Breast epithelium (tissue), 4 donors: Measurements from ENCODE around the gene TEAD1. TPM values are rescaled to one million over a fixed set of nuclear protein-coding genes. Genes with fewer than 3 reads are reported as not detected.

Experiments used
- DNase-seq, 2 donors: peaks; one replicate each; pipeline ENCODE4 v3.0.0-alpha.2; 2019; ENCODE audit warnings: low spot score in 2 of 2
- H3K27ac ChIP-seq, 2 donors: fragments of 200-600 bp; sonication (generic) in 1 of 2; one replicate each; pipeline ENCODE4 v1.5.1; 2016 to 2019; ENCODE audit warnings: mild to moderate bottlenecking in 1 of 2
- H3K27me3 ChIP-seq, 2 donors: fragments of 200-600 bp; sonication (generic) in 1 of 2; one replicate each; pipeline versions ENCODE4 v1.5.1 to v1.6.0; 2017 to 2019; ENCODE audit warnings: control low read depth in 1 of 2, mild to moderate bottlenecking in 1 of 2
- H3K36me3 ChIP-seq: fragments of 200-600 bp; one replicate; pipeline ENCODE4 v1.5.1; 2019
- H3K4me1 ChIP-seq, 2 donors: fragments of 200-600 bp; sonication (generic); one replicate each; pipeline ENCODE4 v1.5.1; 2016 to 2019; ENCODE audit warnings: control low read depth in 1 of 2
- H3K4me3 ChIP-seq, 3 donors: fragments of 200-600 bp; sonication (generic); 1 replicate in 2 of 3; 2 replicates in 1 of 3; pipeline ENCODE4 v1.5.1; 2016 to 2019; ENCODE audit warnings: mild to moderate bottlenecking in 3 of 3, moderate library complexity in 2 of 3
- H3K9me3 ChIP-seq, 2 donors: fragments of 200-600 bp; sonication (generic) in 1 of 2; one replicate each; pipeline ENCODE4 v1.5.1; 2016 to 2019; ENCODE audit warnings: control low read depth in 1 of 2
- POLR2A ChIP-seq: fragments of 450-650 bp; IDR thresholded peaks from one replicate; pipeline ENCODE4 v1.6.1; 2016; ENCODE audit warnings: antibody characterized with exemption, mild to moderate bottlenecking, moderate library complexity
- POLR2AphosphoS5 ChIP-seq, 3 donors: sonication (generic); formaldehyde crosslinking; IDR thresholded peaks; one replicate each; pipeline ENCODE4 v1.6.1; 2017; ENCODE audit warnings: antibody characterized with exemption in 3 of 3
- intact Hi-C: fragments of 100-400 bp; cut with DNase I; formaldehyde crosslinking; loops from one replicate; pipeline ENCODE4 v1.15.1; 2023; ENCODE audit warnings: low total_unique reads
- total RNA-seq, 3 donors: library from RNA; depleted of rRNA; stranded (reverse); fragments of >200 nt; gene quantifications; one replicate each; pipeline ENCODE4 v1.1.0, GENCODE V29; 2016
- TF ChIP-seq, protein P1 (sequence below), 3 donors: fragments of 450-650 bp; IDR thresholded peaks; one replicate each; pipeline ENCODE4 v1.5.1; 2016 to 2017; ENCODE audit warnings: antibody characterized with exemption in 3 of 3, mild to moderate bottlenecking in 3 of 3, moderate library complexity in 3 of 3

Gene TEAD1
- total RNA-seq, 3 donors from 2014 or later = 67.8 to 110 (median 80.1) TPM

DNA sequence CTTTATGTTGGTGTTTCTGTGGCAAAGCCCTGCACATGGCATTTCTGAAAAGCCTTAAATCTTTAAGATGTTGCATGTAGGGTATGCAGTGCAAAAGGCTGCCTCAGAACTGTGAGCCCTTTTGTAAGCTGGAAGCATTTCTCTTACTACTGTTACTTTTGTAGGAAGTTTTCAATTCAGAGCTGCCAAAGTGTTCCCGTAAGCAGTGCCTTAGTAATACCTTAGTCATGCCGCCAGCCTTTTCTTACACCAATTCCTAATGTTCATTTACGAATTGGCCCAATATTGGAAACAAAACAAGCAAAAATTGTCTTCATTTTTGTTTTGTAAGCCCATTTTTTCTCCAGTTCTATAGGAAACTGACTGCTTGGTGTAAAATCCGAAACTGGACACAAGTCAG lies 267.4 kb downstream of the TEAD1 start:
- H3K4me3 ChIP-seq = no peak overlapping the region
- H3K27me3 ChIP-seq = no peaks in the 10 kb centered on the region
- no peaks in the 10 kb centered on the region for H3K36me3 ChIP-seq
- intact Hi-C loops = no loop called here
- H3K4me1 ChIP-seq = no peaks in the 10 kb centered on the region
- no peak for DNase-seq
- H3K27ac ChIP-seq = no peak overlapping the region
- no peak for TF ChIP-seq POLR2A
- TF ChIP-seq POLR2AphosphoS5 (IDR thresholded peaks at IDR 0.05) = no peak
- TF ChIP-seq, protein P1, sequence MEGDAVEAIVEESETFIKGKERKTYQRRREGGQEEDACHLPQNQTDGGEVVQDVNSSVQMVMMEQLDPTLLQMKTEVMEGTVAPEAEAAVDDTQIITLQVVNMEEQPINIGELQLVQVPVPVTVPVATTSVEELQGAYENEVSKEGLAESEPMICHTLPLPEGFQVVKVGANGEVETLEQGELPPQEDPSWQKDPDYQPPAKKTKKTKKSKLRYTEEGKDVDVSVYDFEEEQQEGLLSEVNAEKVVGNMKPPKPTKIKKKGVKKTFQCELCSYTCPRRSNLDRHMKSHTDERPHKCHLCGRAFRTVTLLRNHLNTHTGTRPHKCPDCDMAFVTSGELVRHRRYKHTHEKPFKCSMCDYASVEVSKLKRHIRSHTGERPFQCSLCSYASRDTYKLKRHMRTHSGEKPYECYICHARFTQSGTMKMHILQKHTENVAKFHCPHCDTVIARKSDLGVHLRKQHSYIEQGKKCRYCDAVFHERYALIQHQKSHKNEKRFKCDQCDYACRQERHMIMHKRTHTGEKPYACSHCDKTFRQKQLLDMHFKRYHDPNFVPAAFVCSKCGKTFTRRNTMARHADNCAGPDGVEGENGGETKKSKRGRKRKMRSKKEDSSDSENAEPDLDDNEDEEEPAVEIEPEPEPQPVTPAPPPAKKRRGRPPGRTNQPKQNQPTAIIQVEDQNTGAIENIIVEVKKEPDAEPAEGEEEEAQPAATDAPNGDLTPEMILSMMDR (IDR thresholded peaks at IDR 0.05) = no peak
- no peaks in the 10 kb centered on the region for H3K9me3 ChIP-seq

DNA sequence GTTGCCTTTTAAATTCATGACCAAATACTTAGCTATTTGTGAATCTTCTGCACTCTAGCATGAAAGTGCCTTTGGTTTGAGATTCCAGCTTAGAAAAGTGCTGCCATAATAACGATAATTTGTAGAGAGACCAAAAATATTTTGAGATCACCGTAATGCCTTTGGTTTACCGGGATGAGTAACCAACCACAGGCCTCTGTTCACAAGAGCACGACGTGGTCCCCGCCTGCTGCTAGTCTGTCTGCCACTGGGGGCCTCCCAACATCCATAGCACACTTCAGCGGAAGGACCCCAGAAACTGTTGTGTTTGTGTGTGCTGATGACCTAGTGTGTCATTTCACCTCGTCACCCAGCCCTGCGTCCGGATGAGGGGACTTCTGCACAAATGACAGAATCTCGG lies 267.9 kb downstream of the TEAD1 start:
- Histone ChIP-seq H3K36me3 (no peaks in the 10 kb centered on the region), H3K9me3 (no peaks in the 10 kb centered on the region), H3K27me3 (no peaks in the 10 kb centered on the region), H3K27ac (no peak overlapping the region), H3K4me3 (no peak overlapping the region), H3K4me1 (no peaks in the 10 kb centered on the region)
- intact Hi-C loops = no loop called here
- no peak for DNase-seq
- TF ChIP-seq POLR2AphosphoS5 (IDR thresholded peaks at IDR 0.05) (no peak), POLR2A (no peak)
- TF ChIP-seq, protein P1 (IDR thresholded peaks at IDR 0.05) = no peak

GRCh38 chr11:12943311-12943710 lies 269.1 kb downstream of the TEAD1 start:
- Histone ChIP-seq H3K4me1 (no peaks in the 10 kb centered on the region), H3K36me3 (no peaks in the 10 kb centered on the region), H3K27ac (no peak overlapping the region), H3K27me3 (no peaks in the 10 kb centered on the region), H3K9me3 (no peaks in the 10 kb centered on the region), H3K4me3 (no peak overlapping the region)
- TF ChIP-seq POLR2A (no peak), POLR2AphosphoS5 (IDR thresholded peaks at IDR 0.05) (no peak)
- TF ChIP-seq, protein P1 (IDR thresholded peaks at IDR 0.05) = no peak
- no peak for DNase-seq
- intact Hi-C loops = no loop called here

- no peaks in the 10 kb centered on the region for H3K9me3 ChIP-seq
- TF ChIP-seq POLR2A (no peak), POLR2AphosphoS5 (IDR thresholded peaks at IDR 0.05) (no peak)
- no peaks in the 10 kb centered on the region for H3K4me1 ChIP-seq
- no peak for DNase-seq
- no peaks in the 10 kb centered on the region for H3K27me3 ChIP-seq
- no peaks in the 10 kb centered on the region for H3K36me3 ChIP-seq
- intact Hi-C loops = no loop called here
- no peak overlapping the region for H3K4me3 ChIP-seq
- H3K27ac ChIP-seq = no peak overlapping the region
Observed at GRCh38 chr11:12944889-12945288, 270.7 kb downstream of the TEAD1 start.

- intact Hi-C loops = no loop called here
- no peak for TF ChIP-seq POLR2AphosphoS5 (IDR thresholded peaks at IDR 0.05)
- TF ChIP-seq, protein P1 (IDR thresholded peaks at IDR 0.05) = no peak
- no peak for TF ChIP-seq POLR2A
Observed at GRCh38 chr11:12949453-12949852, 275.2 kb downstream of the TEAD1 start.

DNA sequence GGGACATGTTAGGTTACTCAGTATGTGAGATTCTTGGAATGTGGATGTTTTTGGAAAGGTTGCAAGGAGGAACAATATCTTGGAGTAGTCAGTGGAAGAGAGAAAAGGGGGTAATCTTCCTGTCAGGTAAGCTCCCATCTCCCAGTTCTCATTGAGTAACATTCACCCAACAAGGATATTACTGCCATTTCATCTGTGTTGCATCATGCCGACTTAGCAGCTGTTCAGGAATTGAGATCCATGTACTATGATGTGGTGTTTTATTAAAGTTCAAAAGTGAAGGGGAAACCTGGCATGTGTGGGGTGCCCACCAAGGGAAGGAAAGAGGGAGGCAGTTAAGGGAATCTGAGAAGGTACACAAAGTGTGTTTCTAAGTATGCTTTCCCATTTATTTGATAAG lies 276.4 kb downstream of the TEAD1 start:
- no peak for DNase-seq
- H3K9me3 ChIP-seq = no peaks in the 10 kb centered on the region

More at GRCh38 chr11:12949453-12949852, 275.2 kb downstream of the TEAD1 start:
- no peak for DNase-seq
- H3K9me3 ChIP-seq = no peaks in the 10 kb centered on the region
- H3K4me3 ChIP-seq = no peak overlapping the region
- no peaks in the 10 kb centered on the region for H3K36me3 ChIP-seq
- H3K27me3 ChIP-seq = no peaks in the 10 kb centered on the region
- H3K27ac ChIP-seq = no peak overlapping the region
- no peaks in the 10 kb centered on the region for H3K4me1 ChIP-seq

More for the DNA sequence above, 276.4 kb downstream of the TEAD1 start:
- H3K27me3 ChIP-seq = no peaks in the 10 kb centered on the region
- no peak overlapping the region for H3K27ac ChIP-seq
- no peak overlapping the region for H3K4me3 ChIP-seq
- intact Hi-C loops = no loop called here
- no peaks in the 10 kb centered on the region for H3K4me1 ChIP-seq
- H3K36me3 ChIP-seq = no peaks in the 10 kb centered on the region
- TF ChIP-seq POLR2AphosphoS5 (IDR thresholded peaks at IDR 0.05) = no peak
- no peak for TF ChIP-seq POLR2A
- TF ChIP-seq, protein P1 (IDR thresholded peaks at IDR 0.05) = no peak
